Neuronal stem cell (in vitro differentiated cells): ENCODE data around the gene UBE3D.
"Not testable (repeated sequence)": the region's sequence is repeated elsewhere in the genome, so short reads cannot be mapped to it uniquely, and the experiment has no call there.

ENCODE experiments used
- DNase-seq: peaks from one replicate; pipeline ENCODE4 v3.0.0-alpha.2; 2013; ENCODE audit warnings: low spot score
- H2AFZ ChIP-seq: one replicate; pipeline ENCODE4 v1.6.1; 2013; ENCODE audit warnings: mild to moderate bottlenecking, low read length, inconsistent platforms
- H2AK5ac ChIP-seq: 2 replicates; pipeline ENCODE4 v1.6.1; 2013; ENCODE audit warnings: low read depth, mild to moderate bottlenecking, inconsistent platforms, low read length, moderate library complexity, mixed read lengths
- H2BK120ac ChIP-seq: 2 replicates; pipeline ENCODE4 v1.6.1; 2013; ENCODE audit warnings: low read depth, mild to moderate bottlenecking, inconsistent platforms, low read length, moderate library complexity, mixed read lengths
- H2BK12ac ChIP-seq: one replicate; pipeline ENCODE4 v1.6.1; 2013; ENCODE audit warnings: low read length, inconsistent platforms
- H2BK15ac ChIP-seq: 2 replicates; pipeline ENCODE4 v1.6.1; 2013; ENCODE audit warnings: mild to moderate bottlenecking, low read length, inconsistent platforms, mixed read lengths
- H2BK5ac ChIP-seq: one replicate; pipeline ENCODE4 v1.6.1; 2013; ENCODE audit warnings: inconsistent platforms, mild to moderate bottlenecking, low read length, moderate library complexity
- H3K14ac ChIP-seq: one replicate; pipeline ENCODE4 v1.6.1; 2013; ENCODE audit warnings: low read length, inconsistent platforms
- H3K18ac ChIP-seq: 2 replicates; pipeline ENCODE4 v1.6.1; 2013; ENCODE audit warnings: low read length, inconsistent platforms
- H3K23ac ChIP-seq: 2 replicates; pipeline ENCODE4 v1.6.1; 2013; ENCODE audit warnings: low read depth, mild to moderate bottlenecking, mixed read lengths, low read length, inconsistent platforms; ENCODE audit not compliant: poor library complexity
- H3K27ac ChIP-seq: replicated peaks from 3 replicates; pipeline ENCODE4 v1.5.1; 2013; ENCODE audit warnings: low read length, inconsistent platforms
- H3K27me3 ChIP-seq, 3 experiments: 2 replicates each; pipeline ENCODE4 v1.6.1; 2013; ENCODE audit warnings: low read length in 3 of 3, mild to moderate bottlenecking in 2 of 3, inconsistent platforms in 1 of 3, low read depth in 1 of 3, mixed read lengths in 1 of 3, moderate library complexity in 1 of 3; ENCODE audit not compliant: control insufficient read depth in 3 of 3, insufficient read depth in 3 of 3
- H3K36me3 ChIP-seq, 2 donors: replicated peaks in 1 of 2; 2 replicates each; pipeline ENCODE4 v1.6.1; 2013; ENCODE audit warnings: low read length in 2 of 2; ENCODE audit not compliant: control insufficient read depth in 2 of 2, insufficient read depth in 2 of 2
- H3K4ac ChIP-seq: 2 replicates; pipeline ENCODE4 v1.6.1; 2013; ENCODE audit warnings: inconsistent platforms, mild to moderate bottlenecking, low read length, moderate library complexity
- H3K4me1 ChIP-seq, 2 donors: 1 replicate in 1 of 2; 2 replicates in 1 of 2; pipeline ENCODE4 v1.6.1; 2013; ENCODE audit warnings: low read length in 2 of 2, low read depth in 1 of 2; ENCODE audit not compliant: control insufficient read depth in 2 of 2, insufficient read depth in 1 of 2
- H3K4me2 ChIP-seq: one replicate; pipeline ENCODE4 v1.6.1; 2013; ENCODE audit warnings: mild to moderate bottlenecking, low read length, inconsistent platforms; ENCODE audit not compliant: insufficient read depth, poor library complexity, severe bottlenecking
- H3K4me3 ChIP-seq, 2 donors: 2 replicates each; pipeline ENCODE4 v1.5.1; 2013; ENCODE audit warnings: low read length in 2 of 2, mild to moderate bottlenecking in 2 of 2, inconsistent platforms in 1 of 2, moderate library complexity in 1 of 2
- H3K79me1 ChIP-seq: one replicate; pipeline ENCODE4 v1.6.1; 2013; ENCODE audit warnings: low read depth, mild to moderate bottlenecking, inconsistent platforms, low read length, moderate library complexity
- H3K9ac ChIP-seq: one replicate; pipeline ENCODE4 v1.6.1; 2013; ENCODE audit warnings: mild to moderate bottlenecking, low read depth, low read length, inconsistent platforms; ENCODE audit not compliant: poor library complexity
- H3K9me3 ChIP-seq, 2 donors: replicated peaks in 1 of 2; 2 replicates each; pipeline versions ENCODE3 to v1.6.1; 2013; ENCODE audit warnings: low read length in 2 of 2, mild to moderate bottlenecking in 2 of 2, inconsistent platforms in 1 of 2, low read depth in 1 of 2, mixed read lengths in 1 of 2, moderate library complexity in 1 of 2; ENCODE audit not compliant: control insufficient read depth in 2 of 2, insufficient read depth in 1 of 2
- H4K8ac ChIP-seq: one replicate; pipeline ENCODE4 v1.6.1; 2013; ENCODE audit warnings: low read depth, mild to moderate bottlenecking, inconsistent platforms, low read length, moderate library complexity
- H4K91ac ChIP-seq: one replicate; pipeline ENCODE4 v1.6.1; 2013; ENCODE audit warnings: low read length, low read depth, mild to moderate bottlenecking, inconsistent platforms; ENCODE audit not compliant: poor library complexity
- WGBS, 2 donors: extraction: QIAGEN DNeasy Blood & Tissue Kit; methylation state at CpG; one replicate each; pipeline ENCODE4 v1.1.7; 2013; ENCODE audit warnings: missing lambda C conversion rate in 2 of 2, mixed read lengths in 1 of 2; ENCODE audit not compliant: insufficient read length in 2 of 2, insufficient replicate concordance in 1 of 2; ENCODE audit errors: extremely low coverage in 2 of 2; 5-methylcytosine and 5-hydroxymethylcytosine counted together

Gene UBE3D

GRCh38 chr6:82902290-82902689 lies 163.4 kb downstream of the UBE3D start:
- H2BK15ac ChIP-seq = no peak overlapping the region
- no peak overlapping the region for H3K27ac ChIP-seq
- no peak for DNase-seq
- WGBS, 2 donors = no CpG with 5 or more reads among the region's 2 CpGs
- no peak overlapping the region for H2BK12ac ChIP-seq
- no peak overlapping the region for H2BK5ac ChIP-seq
- H4K8ac ChIP-seq = no peak overlapping the region
- H3K23ac ChIP-seq = no peak overlapping the region
- no peak overlapping the region for H3K4me2 ChIP-seq
- peaks cover 1 to 6% of the 10 kb centered on the region in 2 donors for H3K4me1 ChIP-seq
- H3K9ac ChIP-seq = no peak overlapping the region
- H3K9me3 ChIP-seq = no peaks in the 10 kb centered on the region
- H4K91ac ChIP-seq = no peak overlapping the region
- no peak overlapping the region for H3K4ac ChIP-seq
- H2AFZ ChIP-seq = no peak overlapping the region
- no peaks in the 10 kb centered on the region for H3K27me3 ChIP-seq
- H3K4me3 ChIP-seq = no peak overlapping the region
- no peaks in the 10 kb centered on the region for H3K36me3 ChIP-seq
- no peaks in the 10 kb centered on the region for H3K79me1 ChIP-seq
- H3K18ac ChIP-seq = no peak overlapping the region
- H3K14ac ChIP-seq = no peak overlapping the region
- no peak overlapping the region for H2BK120ac ChIP-seq
- no peak overlapping the region for H2AK5ac ChIP-seq

GRCh38 chr6:82894653-82895259 lies 170.9 kb downstream of the UBE3D start:
- Histone ChIP-seq H3K14ac (no peak overlapping the region), H3K36me3 (peaks cover 0 to 2% of the 10 kb centered on the region in 2 donors), H3K4me1 (no peaks in the 10 kb centered on the region), H3K4me2 (no peak overlapping the region), H2BK5ac (no peak overlapping the region), H3K27ac (no peak overlapping the region), H3K4me3 (no peak overlapping the region), H3K27me3 (no peaks in the 10 kb centered on the region), H3K4ac (no peak overlapping the region), H2BK15ac (no peak overlapping the region), H3K23ac (no peak overlapping the region), H3K9ac (no peak overlapping the region), H2AK5ac (no peak overlapping the region), H4K8ac (no peak overlapping the region), H2BK12ac (no peak overlapping the region), H2AFZ (no peak overlapping the region), H3K79me1 (no peaks in the 10 kb centered on the region), H3K9me3 (no peaks in the 10 kb centered on the region), H3K18ac (no peak overlapping the region), H4K91ac (no peak overlapping the region), H2BK120ac (no peak overlapping the region)
- no peak for DNase-seq
- no CpG with 5 or more reads among the region's 6 CpGs for WGBS, 2 donors

- no peak for DNase-seq
- no peaks in the 10 kb centered on the region for H3K9me3 ChIP-seq
- no peak overlapping the region for H2BK15ac ChIP-seq
These were observed 171.6 kb downstream of the UBE3D start for GRCh38 chr6:82893889-82894652.

GRCh38 chr6:82891503-82891902 lies 174.1 kb downstream of the UBE3D start:
- H3K9ac ChIP-seq, H3K9me3 ChIP-seq, H3K14ac ChIP-seq, H2AK5ac ChIP-seq, H3K4ac ChIP-seq, H2BK15ac ChIP-seq, H2BK120ac ChIP-seq, H4K91ac ChIP-seq, H3K4me2 ChIP-seq, H2BK5ac ChIP-seq, H4K8ac ChIP-seq, H3K27me3 ChIP-seq, H2BK12ac ChIP-seq, H2AFZ ChIP-seq, H3K27ac ChIP-seq, H3K36me3 ChIP-seq, H3K18ac ChIP-seq, H3K79me1 ChIP-seq, H3K4me1 ChIP-seq, H3K23ac ChIP-seq, DNase-seq, H3K4me3 ChIP-seq: not testable (repeated sequence)
- WGBS, 2 donors = no CpG with 5 or more reads among the region's 3 CpGs

More at GRCh38 chr6:82893889-82894652, 171.6 kb downstream of the UBE3D start:
- Histone ChIP-seq H4K8ac (no peak overlapping the region), H2AFZ (no peak overlapping the region), H2BK5ac (no peak overlapping the region), H3K23ac (no peak overlapping the region), H3K4ac (no peak overlapping the region), H2BK120ac (no peak overlapping the region), H4K91ac (no peak overlapping the region), H3K36me3 (peaks cover 0 to 2% of the 10 kb centered on the region in 2 donors), H3K27ac (no peak overlapping the region), H3K18ac (no peak overlapping the region), H2AK5ac (no peak overlapping the region), H3K27me3 (no peaks in the 10 kb centered on the region), H3K14ac (no peak overlapping the region), H3K4me1 (no peaks in the 10 kb centered on the region), H3K79me1 (no peaks in the 10 kb centered on the region), H3K4me2 (no peak overlapping the region), H2BK12ac (no peak overlapping the region), H3K4me3 (no peak overlapping the region), H3K9ac (no peak overlapping the region)
- no CpG with 5 or more reads among the region's 9 CpGs for WGBS, 2 donors
